HG03460 (cell line): ENCODE measurements around the gene CTSH.
"Not testable (repeated sequence)": the region's sequence is repeated elsewhere in the genome, so short reads cannot be mapped to it uniquely, and the experiment has no call there.

ENCODE experiments used
- ATAC-seq: cut with Tn5 transposase; IDR thresholded peaks from one replicate; pipeline ENCODE4 v1.9.1; 2021; ENCODE audit not compliant: unreplicated experiment

CTSH gene

GRCh38 chr15:78889000-78889399, 55.8 kb downstream of the CTSH start:
- ATAC-seq, result no peak

GRCh38 chr15:78881681-78882080, 63.2 kb downstream of the CTSH start:
- no peak for ATAC-seq

DNA sequence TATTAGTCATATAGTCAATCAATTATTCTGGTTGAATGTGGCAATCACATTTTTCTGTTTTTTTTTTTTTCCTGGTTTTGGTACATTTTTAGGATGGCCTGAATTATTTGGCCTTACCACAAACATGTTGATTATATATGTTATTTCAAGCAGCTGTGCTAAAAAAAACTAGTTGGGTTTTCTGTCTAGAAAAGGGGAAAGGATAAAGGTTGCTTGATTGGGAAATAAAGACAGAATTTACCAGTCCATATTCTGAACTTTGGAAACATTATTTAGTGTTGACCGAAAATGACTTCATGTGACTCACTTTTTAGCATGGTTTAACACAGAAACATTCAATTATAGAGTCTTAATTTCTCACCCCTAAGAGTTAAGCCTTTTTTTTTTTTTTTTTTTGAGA, 64.0 kb downstream of the CTSH start:
- ATAC-seq, result no peak

DNA sequence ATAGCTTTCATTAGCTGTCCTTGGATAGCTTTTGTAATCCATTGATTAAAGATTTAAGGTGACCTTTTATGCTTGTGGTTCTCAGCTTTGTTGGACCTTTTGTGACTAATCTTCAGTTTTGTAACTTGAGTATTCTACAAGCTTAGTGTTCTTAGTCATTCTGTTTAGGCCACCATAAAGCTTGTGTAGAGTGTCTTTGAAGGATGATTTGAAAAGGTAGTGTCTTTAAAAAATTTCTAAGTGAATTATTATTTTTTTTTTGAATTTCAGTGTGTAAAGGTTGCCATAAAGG, 64.7 kb downstream of the CTSH start:
- no peak for ATAC-seq

DNA sequence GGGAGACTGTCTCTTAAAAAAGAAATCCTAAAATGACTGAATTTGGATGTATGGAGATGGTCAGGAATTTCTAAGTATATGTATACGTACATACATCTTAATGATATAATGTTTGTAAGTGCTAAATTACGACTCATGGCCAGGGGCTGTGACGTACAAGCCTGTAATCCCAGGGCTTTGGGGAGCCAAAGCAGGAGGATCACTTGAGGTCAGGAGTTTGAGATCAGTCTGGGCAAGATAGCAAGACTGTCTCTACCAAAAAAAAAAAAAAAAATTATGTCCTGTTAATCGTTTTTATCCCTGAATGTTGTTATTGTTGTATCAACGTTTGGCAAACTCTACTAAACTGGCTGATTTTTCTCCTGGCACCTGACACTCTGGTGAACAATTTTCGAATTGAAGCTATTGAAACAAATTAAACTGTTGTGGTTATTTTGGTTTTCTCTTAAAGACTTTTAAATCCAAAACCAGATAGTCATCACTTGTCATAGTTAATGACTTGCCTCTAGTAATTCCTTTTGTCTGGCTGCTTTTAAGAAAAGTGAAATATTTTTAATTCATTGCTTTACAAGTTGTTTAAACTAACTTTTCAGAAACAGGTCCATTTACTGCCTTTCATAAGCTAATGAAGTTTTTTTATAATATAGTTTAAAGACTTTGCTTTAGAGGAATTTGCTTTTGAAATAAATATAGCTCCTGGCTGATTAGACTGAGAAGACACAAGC, 65.2 kb downstream of the CTSH start:
- ATAC-seq, result no peak

DNA sequence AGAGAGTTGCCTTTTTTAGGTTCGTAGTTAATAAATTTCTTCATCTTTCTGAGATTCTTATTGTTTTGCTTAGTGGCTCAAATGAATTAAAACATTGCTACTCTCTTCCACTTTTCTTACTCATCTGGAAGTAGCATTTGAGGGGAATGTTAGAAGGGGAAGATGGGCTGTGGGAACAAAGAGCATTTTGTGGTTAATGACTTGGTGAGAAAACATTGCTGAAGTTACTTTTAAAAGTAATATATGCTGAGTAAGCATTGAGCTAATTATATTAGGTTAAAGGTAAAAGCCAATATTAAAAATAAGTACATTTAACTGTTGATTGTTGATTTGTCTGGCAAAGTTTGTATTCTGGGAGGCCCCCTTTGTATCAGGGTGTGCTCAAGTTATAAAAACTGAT, 66.5 kb downstream of the CTSH start:
- no peak for ATAC-seq

GRCh38 chr15:78876954-78877353, 67.9 kb downstream of the CTSH start:
- ATAC-seq, result not testable (repeated sequence)

DNA sequence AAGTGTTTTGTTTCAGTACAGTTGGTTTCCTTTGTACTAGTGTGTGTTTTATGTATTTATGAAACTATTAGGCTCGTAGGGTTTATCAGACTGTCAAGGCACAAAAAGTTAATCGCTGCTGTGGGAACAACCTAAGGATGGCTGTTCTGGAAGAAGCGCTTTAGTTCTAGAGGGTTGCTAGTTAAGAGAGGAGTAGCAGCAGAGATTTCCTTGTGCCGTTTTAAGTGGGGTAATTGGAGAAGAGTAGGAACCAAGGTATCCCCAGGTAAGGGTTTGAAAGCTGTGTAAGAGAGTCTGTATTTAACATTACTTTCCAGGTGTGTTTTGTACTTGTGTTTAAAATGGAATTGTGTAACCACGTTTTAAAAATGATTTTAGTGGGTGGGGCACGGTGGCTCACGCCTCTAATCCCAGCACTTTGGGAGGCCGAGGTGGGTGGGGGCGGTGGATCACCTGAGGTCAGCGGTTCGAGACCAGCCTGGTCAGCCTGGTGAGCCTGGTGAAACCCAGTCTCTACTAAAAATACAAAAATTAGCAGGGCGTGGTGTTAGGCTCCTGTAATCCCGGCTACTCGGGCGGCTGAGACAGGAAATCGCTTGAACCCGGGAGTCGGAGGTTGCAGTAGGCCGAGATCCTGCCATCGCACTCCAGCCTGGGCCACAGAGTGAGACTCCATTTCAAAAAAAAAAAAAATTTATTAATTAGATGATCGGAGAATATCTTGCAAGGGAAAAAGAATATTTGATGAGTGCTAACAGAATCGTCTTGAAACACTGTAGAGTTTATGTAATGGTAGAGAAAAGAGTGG, 69.5 kb downstream of the CTSH start:
- ATAC-seq, result no peak

- no peak for ATAC-seq
Measured at GRCh38 chr15:78873793-78874765, 70.8 kb downstream of the CTSH start.

DNA sequence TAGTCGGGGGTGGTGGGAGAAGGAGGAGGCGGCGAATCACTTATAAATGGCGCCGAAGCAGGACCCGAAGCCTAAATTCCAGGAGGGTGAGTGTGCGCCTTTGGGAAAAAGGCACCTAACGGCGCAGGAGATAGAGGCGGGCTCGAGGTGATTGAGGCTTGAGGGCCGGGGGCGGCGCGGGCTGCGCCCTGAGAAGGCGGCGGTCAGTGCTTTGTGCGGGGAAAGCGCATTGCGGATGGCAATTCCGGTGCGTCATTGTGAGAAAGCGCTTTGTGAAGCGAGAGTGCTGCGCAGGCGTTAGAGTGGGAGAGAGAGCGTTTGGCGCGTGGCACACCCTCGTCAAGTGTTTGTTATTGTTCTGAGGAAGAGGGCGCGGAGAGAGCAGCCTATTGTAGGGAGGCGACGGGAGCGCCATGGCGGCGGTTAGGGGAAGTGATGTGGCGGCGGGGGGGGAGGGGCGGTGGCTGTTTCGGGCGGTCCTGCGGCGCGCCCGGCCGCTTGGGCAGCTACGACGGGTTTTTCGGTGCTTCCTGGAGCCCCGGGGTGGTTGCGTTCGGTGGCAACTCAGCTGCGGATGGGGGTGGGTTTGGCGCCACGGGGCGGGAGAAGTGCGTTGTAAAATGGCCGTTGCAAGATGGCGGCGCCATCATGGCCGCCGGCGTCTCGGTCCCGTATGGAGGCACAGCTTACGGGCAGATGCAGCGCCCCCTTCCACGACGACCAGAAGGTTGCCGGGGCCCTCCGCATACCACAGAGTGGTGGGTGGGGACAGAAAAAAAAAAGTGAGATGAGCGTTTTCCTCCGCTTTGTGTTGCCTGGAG, 71.7 kb downstream of the CTSH start:
- ATAC-seq, result peak; percentile 64

DNA sequence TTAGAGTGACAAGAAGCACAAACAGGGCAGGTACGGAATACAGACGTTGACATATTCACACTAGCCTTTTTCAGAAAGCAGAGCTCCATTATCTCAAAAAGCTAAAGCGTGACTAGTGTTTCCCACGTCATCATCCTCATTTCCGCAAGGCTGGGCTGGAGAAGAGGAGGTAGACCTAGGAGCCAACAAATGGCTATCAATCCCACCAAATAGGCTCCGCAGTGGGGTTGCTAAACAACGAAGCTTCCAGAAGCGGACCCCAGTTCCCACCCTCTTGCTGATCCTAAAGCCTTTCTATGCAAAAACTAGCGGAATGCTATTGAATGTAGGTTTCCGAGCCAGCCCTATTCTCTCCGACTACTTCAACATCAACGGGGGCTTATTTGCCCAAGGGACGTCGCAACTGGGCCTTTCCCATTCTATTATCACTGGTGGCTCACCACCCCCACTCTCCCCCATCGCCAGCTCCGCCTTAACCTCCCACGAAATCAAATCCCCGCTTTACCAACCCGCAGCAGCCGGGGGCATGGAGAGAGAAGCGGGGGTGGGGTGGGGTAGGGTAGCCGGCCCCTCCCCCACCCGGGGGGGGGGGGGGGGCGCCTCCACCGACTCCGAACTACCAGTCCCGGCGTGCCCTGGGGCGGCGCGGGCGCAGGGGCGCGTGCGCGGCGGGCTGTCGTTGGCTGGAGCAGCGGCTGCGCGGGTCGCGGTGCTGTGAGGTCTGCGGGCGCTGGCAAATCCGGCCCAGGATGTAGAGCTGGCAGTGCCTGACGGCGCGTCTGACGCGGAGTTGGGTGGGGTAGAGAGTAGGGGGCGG, 72.5 kb downstream of the CTSH start, which contains the start of gene MORF4L1:
MORF4L1 (plus strand) TSS at position 736 of the 817 bp plus-strand sequence. CDS start 128 bp downstream, outside the sequence.
- ATAC-seq, result peak; percentile 79

- ATAC-seq, result not testable (repeated sequence)
Measured at GRCh38 chr15:78871483-78872127, 73.2 kb downstream of the CTSH start.
